ENCODE data around the gene HOXC10.

HOXC10 gene

DNA sequence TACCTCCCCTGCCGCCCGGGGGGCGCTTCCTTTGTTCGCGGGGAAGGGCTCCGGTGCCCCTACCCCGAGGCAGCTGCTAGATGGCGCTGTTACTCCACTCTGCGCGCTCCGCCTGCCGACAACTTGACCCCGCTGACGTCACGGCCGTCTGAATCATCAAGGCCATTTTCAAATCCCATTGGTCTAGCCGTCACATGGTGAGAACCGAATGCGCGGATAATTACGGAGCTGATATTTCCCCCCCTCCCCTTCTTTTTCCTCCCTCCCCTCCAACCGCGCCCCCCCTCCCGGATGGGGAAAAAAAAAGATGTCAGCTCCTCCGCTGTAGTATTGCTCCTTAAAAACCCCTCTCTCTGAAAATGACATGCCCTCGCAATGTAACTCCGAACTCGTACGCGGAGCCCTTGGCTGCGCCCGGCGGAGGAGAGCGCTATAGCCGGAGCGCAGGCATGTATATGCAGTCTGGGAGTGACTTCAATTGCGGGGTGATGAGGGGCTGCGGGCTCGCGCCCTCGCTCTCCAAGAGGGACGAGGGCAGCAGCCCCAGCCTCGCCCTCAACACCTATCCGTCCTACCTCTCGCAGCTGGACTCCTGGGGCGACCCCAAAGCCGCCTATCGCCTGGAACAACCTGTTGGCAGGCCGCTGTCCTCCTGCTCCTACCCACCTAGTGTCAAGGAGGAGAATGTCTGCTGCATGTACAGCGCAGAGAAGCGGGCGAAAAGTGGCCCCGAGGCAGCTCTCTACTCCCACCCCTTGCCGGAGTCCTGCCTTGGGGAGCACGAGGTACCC is at the start of gene HOXC10:
Gene HOXC10 (plus strand): TSS at position 246 of the 791 bp plus-strand sequence. CDS start 114 bp downstream, at position 360.
- peak; percentile 88 for DNase-seq

DNA sequence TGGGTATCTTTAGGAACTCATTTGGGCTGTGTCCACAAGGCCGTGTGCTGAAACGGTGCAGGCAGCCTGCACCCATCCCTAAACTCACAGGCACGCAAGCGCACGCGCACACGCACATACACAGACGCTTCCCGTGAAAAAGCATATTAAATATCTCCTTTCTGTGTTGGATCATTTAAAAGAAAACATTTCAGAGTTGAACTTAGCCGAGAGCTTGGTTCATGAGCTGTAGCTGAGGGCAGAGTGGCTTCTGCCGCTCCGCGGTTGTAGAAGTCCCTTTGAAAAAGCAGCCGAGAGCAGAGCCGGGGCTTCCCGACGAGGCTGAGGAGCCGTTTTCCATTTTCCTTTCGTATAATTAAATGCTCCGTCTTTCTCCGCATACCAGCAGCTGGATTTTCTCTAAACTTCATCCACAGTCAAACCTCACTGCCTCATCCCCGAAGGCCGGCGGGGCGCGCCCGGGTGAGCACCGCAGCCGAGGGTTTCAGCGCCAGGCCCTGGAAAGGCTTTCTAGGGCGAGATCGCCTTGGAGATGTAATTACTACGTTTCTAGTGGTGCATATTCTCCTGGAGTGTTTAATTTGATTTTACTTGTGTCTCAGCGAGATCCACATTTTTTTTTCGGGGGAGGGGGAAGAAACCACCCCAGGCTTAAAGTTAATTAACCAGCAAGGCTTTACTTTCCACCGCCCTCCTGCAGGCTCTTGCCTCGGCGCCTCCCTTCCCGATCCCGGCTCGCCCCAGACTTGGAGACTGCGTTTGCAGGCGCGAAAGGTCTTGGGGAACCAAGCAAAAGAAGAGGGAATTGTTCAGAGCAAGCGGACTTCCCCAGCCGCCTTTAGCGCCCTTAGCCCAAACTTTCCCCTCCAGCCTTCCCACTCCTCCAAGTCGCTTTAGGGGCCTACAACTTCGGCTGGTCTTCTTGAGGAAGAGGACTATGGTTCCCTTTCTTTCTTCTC is 49.3 kb upstream of the HOXC10 start:
- DNase-seq = no peak

DNA sequence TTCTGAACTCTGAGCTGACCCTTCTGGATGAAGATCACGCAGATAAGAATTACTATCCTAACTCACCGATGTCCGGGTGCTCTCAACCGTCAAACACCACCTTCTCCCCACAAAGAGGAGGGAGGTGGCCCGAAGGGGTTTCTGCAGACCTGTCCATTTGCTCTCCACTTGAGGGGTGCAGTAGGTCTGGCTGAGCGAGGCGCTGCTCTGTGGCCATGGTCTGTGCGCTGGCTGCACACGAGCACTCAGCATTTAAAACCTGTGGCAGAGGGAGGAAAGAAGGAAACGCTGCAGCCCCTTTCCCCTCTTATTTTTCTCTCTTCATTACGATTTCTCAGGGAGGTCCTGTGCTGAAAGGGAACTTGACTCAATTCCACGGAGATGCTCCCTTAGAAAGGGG is 47.8 kb upstream of the HOXC10 start:
- DNase-seq = no peak

DNA sequence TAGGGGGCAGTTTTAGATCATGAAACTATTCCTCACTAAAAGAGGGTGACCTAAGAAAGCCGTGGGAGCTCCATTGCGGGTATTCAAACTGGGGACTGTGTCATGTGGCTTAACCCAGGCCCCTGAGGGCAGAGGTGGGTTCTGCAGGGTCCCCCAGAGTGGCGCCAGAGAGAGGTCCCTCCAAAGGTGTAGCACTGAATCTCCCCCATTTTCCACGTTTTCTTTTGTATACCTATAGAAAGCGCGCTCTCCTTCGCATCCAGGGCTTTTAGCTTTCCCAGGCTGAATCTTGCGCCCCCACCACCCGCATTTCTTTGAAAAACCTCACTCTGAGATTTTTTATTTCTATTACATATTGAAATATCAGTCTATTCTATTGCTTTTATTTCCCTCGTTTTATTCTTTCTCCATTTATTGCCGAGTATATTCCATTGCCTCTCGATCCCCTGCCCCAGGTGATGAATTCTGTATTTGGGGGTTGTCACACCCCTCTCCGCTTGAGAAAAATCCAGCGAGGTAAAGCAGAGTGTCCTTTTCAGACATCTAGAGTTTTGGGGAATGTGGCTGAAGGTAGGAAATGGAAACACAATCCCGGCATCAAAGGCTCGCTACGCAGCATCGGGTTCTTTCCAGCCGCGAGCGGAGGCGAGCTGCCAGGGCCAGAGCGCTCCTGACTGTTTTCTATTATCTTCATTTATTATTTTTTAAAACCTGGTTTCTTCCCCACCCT is 47.2 kb upstream of the HOXC10 start:
- no peak for DNase-seq

DNA sequence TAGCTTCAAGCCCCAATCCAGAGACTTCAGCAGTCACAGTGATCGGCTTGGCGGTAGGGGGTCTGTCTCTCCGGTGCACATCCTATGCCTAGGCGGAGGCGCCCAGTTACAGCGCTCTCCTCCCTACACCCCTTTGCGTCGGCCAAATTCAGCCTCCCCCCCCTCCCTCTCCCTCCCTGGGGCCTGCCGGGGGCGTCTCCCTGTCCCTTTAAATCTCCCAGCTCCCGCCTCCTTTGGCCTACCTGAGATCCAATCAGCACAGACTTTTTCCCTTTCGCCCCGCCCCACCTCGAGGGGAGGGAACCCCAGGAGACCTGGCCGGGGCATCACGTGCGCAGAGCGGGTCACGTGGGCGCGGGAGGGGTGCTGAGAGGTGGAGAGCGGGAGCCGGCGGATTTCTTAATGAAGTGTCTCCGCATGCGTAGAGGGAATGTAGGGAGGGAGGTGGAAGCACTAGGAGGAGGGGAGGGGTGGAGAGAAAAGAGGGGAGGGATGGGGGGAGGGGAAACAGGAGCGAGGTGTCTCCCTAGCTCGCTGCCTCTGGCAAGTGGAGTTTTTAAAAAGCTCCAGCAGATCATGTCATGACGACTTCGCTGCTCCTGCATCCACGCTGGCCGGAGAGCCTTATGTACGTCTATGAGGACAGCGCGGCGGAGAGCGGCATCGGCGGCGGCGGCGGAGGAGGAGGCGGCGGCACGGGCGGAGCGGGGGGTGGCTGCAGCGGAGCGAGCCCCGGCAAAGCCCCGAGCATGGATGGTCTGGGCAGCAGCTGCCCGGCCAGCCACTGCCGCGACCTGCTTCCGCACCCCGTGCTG is 46.4 kb upstream of the HOXC10 start, which contains the start of gene HOXC13:
Gene HOXC13 (plus strand): TSS at position 506 of the 815 bp plus-strand sequence. CDS start 76 bp downstream, at position 582.
- no peak for DNase-seq

DNA sequence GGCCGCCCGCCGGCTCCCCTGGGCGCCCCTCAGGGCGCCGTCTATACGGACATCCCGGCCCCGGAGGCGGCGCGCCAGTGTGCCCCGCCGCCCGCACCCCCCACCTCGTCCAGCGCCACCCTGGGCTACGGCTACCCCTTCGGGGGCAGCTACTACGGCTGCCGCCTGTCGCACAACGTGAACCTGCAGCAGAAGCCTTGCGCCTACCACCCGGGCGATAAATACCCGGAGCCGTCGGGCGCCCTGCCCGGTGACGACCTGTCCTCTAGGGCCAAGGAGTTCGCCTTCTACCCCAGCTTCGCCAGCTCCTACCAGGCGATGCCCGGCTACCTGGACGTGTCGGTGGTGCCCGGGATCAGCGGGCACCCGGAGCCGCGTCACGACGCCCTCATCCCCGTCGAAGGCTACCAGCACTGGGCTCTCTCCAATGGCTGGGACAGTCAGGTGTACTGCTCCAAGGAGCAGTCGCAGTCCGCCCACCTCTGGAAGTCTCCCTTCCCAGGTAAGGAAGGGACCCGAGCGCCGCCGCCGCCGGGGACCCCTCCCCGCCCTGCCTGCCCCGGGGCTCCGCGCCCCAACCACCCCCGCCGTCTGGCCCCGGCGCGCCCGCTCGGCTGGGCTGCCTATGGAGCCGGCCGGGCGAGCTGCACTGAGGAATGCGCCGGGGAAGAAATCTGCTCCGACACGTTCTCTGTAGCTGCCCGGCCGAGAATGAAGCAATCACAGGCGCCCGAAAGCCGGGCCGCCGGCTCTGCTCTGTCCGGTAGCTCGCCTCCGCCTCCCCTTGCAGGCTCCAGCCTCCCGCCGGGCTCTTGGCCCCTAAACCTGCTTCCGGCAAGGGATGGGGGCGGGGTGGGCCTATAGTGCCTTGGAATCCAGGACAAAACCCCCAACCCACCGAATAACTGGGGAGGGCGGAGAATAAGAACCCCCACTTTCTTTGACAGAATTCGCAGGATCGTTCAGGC is 45.5 kb upstream of the HOXC10 start:
- DNase-seq = no peak

DNA sequence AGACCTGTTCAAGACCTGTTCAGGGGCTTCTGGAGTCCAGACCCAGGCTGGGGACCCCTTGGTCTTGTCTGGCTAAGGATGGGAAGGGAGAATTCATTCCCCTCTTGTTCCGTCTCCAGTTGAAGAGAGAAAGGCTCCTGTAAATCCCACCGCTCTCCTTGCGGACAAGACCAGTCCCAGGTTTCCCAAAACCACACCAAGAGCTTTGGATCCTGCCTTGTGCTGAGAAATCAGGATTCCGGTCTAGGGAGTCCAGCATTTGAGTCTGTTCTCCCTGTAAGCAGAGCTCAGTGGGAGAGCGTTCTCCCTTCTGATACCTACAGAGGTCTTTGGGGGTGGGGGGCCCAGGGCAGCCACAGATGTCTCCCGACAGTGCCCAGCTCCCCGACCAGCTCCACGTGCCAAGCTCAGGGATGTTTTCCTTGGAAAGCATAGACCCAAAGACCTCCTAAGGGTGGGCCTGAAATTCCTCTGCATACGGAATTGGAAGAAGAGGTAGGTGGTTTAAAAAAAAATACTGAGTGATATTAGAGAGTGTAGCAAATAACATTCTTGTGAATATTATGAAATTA is 44.4 kb upstream of the HOXC10 start:
- DNase-seq = no peak

DNA sequence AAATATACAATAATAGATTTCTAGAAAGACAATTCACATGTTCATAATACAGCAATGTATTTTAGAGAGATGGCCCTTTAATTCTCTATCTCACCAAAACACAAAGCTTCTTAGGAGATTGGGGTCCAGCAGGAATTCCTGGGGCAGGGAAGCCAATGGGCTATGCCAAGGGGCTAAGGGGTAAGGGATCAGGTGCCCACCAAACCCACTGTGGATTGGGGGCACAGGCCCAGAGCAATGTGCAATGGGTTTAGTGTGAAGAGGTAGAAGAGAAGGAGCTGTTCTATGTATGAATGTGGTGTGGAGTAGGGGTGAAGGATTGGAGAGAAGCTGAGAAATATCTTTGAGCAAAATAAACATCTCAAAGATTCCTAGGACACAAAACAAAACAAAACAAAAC is 43.8 kb upstream of the HOXC10 start:
- no peak for DNase-seq

DNA sequence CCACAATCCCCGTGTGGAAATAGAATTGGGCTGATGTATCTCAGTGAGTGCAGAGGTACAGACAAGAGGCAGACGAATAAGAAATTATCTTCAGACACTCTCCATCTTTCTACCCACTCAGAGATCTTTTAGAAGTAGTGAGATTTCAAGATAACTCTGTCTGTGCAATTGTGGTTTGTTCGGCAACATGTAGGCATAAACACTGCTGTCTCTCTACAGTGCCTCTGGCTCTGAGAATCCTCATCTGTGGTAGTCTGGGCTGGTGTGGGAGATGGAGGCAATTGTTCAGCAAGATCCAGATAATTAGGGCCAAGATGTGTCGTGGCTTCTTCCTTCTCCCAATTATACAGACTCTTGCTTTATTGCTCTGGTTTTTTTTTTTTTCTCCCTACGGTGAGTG is 43.2 kb upstream of the HOXC10 start:
- DNase-seq = no peak

DNA sequence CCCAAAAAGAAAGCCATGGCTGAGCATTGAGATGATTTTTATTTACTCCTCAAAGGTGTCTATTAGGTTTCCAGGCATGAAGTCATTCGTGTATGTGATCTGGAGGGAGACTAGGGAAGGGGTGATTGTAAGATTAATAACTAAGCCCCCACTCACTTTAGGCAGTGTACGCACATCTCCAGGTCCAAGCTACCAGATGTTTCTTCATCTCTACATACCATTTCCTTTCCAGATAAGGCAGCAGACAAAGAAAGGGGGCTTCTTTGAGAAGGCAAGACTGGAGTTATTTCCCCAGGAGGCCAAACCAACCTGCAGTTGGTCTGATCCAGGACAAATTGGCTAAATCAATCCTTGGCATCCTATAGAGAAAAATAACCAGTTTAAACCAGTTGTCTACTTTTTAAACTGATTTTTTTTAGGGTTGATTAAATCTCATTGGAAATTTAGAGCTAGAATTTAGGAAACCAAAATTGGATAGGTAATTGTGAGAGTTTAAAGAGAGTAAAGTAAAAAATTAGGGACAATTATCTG is 42.4 kb upstream of the HOXC10 start:
- DNase-seq = no peak

DNA sequence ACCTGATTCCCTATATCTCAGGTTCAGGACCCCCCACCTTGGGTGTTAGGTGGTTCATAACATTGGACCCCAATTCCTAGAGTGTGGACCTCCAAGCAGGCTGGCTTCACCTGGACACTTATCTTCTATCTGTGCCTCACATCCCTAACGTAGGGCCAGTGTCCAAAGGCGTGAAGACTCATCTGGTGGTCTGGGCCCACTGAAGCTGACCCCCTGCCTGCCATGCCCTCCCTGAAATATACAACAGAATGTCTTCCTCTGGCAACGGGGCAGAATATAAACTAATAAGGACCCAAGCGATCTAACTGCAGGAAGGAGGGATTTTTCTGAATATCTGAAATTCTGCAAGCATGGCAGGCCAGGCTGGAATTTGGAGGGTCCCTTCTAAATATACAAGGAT is 40.7 kb upstream of the HOXC10 start:
- no peak for DNase-seq

DNA sequence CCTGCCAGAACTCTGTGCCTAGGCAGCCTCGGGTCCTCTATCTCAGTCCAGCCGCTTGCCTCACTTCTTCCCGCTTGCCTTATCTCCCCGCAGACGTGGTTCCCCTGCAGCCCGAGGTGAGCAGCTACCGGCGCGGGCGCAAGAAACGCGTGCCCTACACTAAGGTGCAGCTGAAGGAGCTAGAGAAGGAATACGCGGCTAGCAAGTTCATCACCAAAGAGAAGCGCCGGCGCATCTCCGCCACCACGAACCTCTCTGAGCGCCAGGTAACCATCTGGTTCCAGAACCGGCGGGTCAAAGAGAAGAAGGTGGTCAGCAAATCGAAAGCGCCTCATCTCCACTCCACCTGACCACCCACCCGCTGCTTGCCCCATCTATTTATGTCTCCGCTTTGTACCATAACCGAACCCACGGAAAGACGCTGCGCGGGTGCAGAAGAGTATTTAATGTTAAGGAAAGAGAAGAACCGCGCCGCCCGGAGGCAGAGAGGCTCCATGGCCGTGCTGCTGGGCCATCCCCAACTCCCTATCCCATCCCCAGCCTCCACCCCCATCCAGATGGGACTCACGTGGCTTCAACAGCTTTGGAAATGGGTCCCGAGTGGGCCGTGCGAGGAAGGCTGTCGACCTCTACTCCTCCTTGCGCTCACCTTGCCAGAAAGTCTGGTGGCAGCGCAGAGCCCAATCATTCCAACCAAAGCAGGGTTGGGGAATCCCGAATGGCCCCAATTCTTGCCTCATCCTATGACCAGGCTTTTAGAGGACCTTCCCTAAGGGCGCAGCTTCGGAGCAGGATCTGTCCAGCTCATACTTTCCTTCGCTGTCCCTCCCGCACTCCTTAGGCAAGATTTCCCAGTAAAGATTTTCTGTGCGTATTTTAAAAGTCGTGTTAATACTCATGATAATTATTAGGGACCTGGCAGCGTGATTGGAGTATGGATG is 39.8 kb upstream of the HOXC10 start:
- no peak for DNase-seq

DNA sequence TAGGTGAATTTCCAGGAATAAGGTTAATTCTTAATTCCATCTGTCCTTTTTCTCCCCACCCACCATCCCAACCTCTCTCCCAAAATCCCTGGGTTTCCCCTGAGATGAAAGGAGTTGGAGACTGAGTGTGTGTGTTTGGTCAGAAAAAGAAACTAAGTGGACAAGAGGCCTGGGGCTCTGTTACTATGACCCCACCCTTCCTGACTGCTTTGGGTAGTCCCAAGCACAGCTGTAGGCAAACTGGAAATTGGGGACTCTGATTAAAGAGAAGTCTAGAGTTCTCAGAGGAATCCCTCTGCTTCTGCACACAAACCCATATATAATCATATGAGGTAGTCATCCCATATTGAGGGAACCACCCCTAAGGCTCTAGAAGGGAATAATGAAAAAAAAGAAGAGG is 37.2 kb upstream of the HOXC10 start:
- DNase-seq = no peak

DNA sequence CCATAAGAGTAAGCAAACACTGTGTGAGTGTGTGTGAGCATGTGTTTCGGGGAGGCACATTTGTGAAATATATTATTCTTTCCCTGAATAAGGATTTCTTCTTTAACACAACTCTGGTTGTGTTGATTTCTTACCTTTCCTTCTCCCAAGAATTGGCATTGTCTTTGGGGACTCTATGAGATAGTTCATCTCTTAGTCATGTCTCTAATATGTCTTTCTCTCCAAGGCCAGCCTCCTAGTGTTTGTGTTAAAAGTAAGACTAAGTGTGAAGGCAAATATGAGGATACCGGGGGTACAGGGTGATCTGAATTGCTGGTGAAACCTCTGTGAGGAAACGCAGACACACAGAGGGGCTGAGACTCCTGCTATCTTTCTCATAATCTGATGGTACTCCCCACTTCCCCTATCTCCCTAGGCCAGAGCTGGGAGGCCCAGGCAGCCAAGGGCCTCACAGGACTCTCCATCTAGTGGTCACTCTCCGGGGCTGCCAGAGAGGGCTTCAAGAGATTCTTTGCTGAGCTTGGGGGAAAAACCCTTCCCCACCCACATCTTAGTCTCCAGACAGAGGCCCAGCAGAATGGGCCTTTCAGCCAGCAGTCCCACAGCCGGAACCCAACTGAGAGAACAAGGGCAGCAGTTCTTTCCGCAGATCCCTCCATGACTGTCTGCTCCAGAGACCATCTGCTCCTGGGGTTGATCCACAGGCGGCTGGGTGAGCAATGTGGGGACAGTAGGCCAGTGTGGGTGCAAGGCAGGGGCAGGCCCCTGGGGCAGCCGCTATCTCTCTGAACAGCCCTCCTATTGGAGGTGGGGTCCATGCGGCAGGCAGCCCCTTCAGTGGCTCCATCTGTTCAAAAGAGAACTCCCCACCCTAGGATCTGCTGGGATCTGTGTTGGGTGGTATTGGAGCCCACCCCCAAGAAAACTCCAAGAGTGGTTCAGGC is 36.0 kb upstream of the HOXC10 start:
- DNase-seq = no peak

DNA sequence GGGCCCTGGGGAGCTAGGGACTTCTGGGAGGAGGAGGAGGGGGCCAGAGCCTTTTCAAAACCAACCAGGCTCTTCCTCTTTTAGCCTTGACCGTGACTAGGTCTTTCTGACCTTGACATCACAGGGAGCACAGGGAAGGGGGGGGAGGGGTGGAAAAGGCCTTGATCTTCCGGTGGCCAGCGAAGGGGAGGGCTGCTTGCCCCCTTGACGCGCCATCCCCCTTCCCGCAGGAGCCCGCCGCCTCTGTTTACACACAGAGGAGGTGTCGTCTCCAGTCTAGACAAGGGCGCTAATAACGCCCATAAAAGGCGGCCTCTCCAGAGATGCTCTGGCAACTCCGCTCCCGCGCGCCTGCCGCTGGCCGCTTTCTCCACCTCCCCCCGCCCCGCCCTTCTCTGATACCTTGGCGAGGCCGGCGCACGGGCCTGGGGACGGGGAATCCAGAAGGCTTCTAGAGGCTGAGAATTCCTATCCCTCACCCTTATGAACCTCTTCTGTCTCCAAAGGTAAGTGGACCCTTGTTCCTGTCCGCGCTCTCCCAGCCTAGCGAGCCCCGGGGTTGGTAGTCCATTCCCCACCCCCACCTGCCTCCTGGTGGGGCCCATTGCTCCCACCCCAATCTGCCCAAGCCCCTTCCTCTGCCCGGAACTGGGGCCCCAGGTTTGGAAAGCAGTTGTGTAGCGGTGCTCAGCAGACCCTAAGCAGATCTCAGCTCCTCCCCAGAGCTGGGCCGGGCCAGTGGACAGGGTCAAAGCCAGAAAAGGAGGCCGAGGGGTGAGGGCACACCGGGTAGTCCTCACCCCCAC is 35.1 kb upstream of the HOXC10 start:
- DNase-seq = no peak

DNA sequence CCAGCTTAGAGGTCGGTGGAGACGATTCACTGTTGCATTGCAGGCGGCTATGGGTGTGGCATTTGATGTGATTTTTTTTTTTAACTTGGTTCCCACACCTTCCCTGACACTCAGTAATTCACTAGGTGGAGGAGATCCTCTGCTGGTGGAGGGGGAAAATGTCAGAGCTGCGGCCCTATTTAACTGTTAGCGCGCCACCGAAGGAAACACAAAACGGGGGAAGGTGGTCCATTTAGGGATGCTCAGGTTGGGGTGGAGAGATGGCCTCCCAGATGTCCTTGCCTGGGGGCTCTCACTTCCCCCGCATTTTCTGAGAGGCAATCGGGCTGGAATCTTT is 34.5 kb upstream of the HOXC10 start:
- DNase-seq = no peak

All from HCEC 1CT (cell line).